Glutamatergic neuron (in vitro differentiated cells): Measurements from ENCODE around the gene PDE1C. TPM values are rescaled to one million over a fixed set of nuclear protein-coding genes. Genes with fewer than 3 reads are reported as not detected.

ENCODE experiments used
- DNase-seq: peaks from one replicate; pipeline ENCODE4 v3.0.0; 2022
- H3K27ac Mint-ChIP-seq: one replicate; pipeline ENCODE4 v1.8.0; 2020; ENCODE audit warnings: mild to moderate bottlenecking, mixed read lengths, inconsistent platforms; ENCODE audit not compliant: unreplicated experiment
- H3K27me3 Mint-ChIP-seq: one replicate; pipeline ENCODE4 v1.8.0; 2020; ENCODE audit warnings: mild to moderate bottlenecking, moderate library complexity, mixed read lengths, inconsistent platforms; ENCODE audit not compliant: unreplicated experiment
- H3K36me3 Mint-ChIP-seq: one replicate; pipeline ENCODE4 v1.8.0; 2020; ENCODE audit warnings: mild to moderate bottlenecking, mixed read lengths, inconsistent platforms; ENCODE audit not compliant: unreplicated experiment
- H3K4me1 Mint-ChIP-seq: one replicate; pipeline ENCODE4 v1.8.0; 2020; ENCODE audit warnings: mild to moderate bottlenecking, low read depth, mixed read lengths, inconsistent platforms; ENCODE audit not compliant: unreplicated experiment
- H3K4me3 Mint-ChIP-seq: one replicate; pipeline ENCODE4 v1.8.0; 2020; ENCODE audit warnings: mild to moderate bottlenecking, mixed read lengths, inconsistent platforms; ENCODE audit not compliant: unreplicated experiment
- H3K9me3 Mint-ChIP-seq: one replicate; pipeline ENCODE4 v1.8.0; 2020; ENCODE audit warnings: mild to moderate bottlenecking, moderate library complexity, mixed read lengths, inconsistent platforms; ENCODE audit not compliant: unreplicated experiment
- total RNA-seq: library from RNA; stranded (reverse); fragmentation: NEBNext Ultra II Directional; extraction: Animal tissue kit (Norgen Biotek cat#: 25700); gene quantifications from one replicate; pipeline ENCODE4 v1.2.1, GENCODE V29; 2021; ENCODE audit not compliant: unreplicated experiment
- TF ChIP-seq, protein P1 (sequence below): fragments of 200-600 bp; sonication (generic); IDR thresholded peaks from one replicate; pipeline ENCODE4 v1.5.0; 2021; ENCODE audit not compliant: partially characterized antibody, unreplicated experiment

PDE1C gene
- total RNA-seq, 1 donor from 2014 or later: 3.3 TPM

DNA sequence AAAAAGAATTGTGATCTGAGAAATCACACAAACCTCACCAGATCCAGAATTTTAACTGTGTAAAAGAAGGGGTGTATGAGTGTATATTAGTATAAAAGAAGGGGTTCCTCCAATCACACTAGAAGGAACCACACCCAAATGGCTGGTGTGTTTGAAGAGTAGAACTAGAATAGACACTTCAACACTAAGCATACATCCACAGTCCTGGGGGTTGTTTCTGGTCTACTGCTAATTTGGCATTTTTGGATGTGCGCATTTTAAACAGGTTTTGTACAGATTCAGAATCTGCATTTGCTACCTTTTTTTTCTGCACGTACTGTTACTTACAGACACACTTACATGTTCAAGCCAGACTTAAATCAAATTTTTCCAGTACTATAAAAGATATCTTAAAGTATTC, 64.6 kb downstream of the PDE1C start:
- no peaks in the 10 kb centered on the region for H3K27me3 Mint-ChIP-seq
- no peak for DNase-seq
- TF ChIP-seq, protein P1, sequence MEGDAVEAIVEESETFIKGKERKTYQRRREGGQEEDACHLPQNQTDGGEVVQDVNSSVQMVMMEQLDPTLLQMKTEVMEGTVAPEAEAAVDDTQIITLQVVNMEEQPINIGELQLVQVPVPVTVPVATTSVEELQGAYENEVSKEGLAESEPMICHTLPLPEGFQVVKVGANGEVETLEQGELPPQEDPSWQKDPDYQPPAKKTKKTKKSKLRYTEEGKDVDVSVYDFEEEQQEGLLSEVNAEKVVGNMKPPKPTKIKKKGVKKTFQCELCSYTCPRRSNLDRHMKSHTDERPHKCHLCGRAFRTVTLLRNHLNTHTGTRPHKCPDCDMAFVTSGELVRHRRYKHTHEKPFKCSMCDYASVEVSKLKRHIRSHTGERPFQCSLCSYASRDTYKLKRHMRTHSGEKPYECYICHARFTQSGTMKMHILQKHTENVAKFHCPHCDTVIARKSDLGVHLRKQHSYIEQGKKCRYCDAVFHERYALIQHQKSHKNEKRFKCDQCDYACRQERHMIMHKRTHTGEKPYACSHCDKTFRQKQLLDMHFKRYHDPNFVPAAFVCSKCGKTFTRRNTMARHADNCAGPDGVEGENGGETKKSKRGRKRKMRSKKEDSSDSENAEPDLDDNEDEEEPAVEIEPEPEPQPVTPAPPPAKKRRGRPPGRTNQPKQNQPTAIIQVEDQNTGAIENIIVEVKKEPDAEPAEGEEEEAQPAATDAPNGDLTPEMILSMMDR: no peak
- peaks cover 3% of the 10 kb centered on the region for H3K9me3 Mint-ChIP-seq
- H3K36me3 Mint-ChIP-seq: peaks cover 16% of the 10 kb centered on the region
- H3K27ac Mint-ChIP-seq: no peak overlapping the region
- no peak overlapping the region for H3K4me3 Mint-ChIP-seq
- no peaks in the 10 kb centered on the region for H3K4me1 Mint-ChIP-seq

- no peaks in the 10 kb centered on the region for H3K27me3 Mint-ChIP-seq
- H3K27ac Mint-ChIP-seq: no peak overlapping the region
- no peak overlapping the region for H3K4me3 Mint-ChIP-seq
- DNase-seq: no peak
- no peaks in the 10 kb centered on the region for H3K4me1 Mint-ChIP-seq
- peaks cover 16% of the 10 kb centered on the region for H3K36me3 Mint-ChIP-seq
- H3K9me3 Mint-ChIP-seq: peaks cover 3% of the 10 kb centered on the region
- TF ChIP-seq, protein P1: no peak
Observed at GRCh38 chr7:32001948-32002347, 68.3 kb downstream of the PDE1C start.

DNA sequence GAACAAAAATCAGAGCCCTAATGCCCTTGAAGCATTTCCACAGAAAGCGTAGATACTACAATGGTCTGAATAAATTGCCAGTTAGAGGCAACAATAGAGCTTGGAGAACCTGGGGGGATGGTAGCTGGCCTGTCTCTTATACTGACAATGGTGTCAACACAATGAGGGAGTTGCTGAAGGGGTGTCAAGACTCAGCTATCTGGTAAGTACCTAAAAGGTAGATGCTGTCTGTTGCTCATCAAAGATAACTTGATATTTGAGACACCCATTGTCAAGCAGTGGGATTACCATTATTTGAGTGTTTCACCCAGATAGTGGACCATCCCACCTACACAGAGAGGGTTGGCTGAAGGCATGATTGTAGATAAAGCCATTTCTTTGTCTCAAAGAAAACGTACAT, 72.8 kb downstream of the PDE1C start:
- H3K36me3 Mint-ChIP-seq: peaks cover 15% of the 10 kb centered on the region
- no peak overlapping the region for H3K4me3 Mint-ChIP-seq
- TF ChIP-seq, protein P1: no peak
- peaks cover 4% of the 10 kb centered on the region for H3K4me1 Mint-ChIP-seq
- no peak overlapping the region for H3K27ac Mint-ChIP-seq
- no peak for DNase-seq
- H3K9me3 Mint-ChIP-seq: peaks cover 3% of the 10 kb centered on the region
- no peaks in the 10 kb centered on the region for H3K27me3 Mint-ChIP-seq

GRCh38 chr7:31995134-31995533, 75.1 kb downstream of the PDE1C start:
- H3K9me3 Mint-ChIP-seq: no peaks in the 10 kb centered on the region
- TF ChIP-seq, protein P1: no peak
- H3K4me3 Mint-ChIP-seq: no peak overlapping the region
- DNase-seq: no peak
- H3K27me3 Mint-ChIP-seq: no peaks in the 10 kb centered on the region
- no peaks in the 10 kb centered on the region for H3K36me3 Mint-ChIP-seq
- no peak overlapping the region for H3K27ac Mint-ChIP-seq
- peaks cover 4% of the 10 kb centered on the region for H3K4me1 Mint-ChIP-seq

DNA sequence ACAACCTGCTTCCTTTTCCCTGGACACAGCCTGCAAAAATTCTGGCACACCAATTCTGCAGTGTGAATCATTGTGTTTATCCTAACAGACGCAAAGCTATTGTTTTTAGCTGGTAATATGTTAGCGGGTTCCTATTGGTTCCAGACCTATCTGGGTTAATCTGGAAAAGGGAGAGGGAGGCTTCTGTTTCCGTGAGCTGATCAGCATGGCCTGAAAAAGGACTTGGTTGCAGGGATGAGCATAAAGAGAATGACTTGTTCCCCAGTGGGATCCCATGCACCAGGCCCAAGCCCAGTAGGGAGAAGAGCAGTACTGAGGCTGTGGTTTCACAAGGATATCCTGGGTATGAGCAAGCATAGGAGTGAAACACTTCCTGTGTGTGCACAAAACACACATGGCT, 78.4 kb downstream of the PDE1C start:
- H3K9me3 Mint-ChIP-seq: no peaks in the 10 kb centered on the region
- H3K27ac Mint-ChIP-seq: no peak overlapping the region
- TF ChIP-seq, protein P1: no peak
- peaks cover 4% of the 10 kb centered on the region for H3K4me1 Mint-ChIP-seq
- no peaks in the 10 kb centered on the region for H3K36me3 Mint-ChIP-seq
- DNase-seq: no peak
- H3K4me3 Mint-ChIP-seq: no peak overlapping the region
- no peaks in the 10 kb centered on the region for H3K27me3 Mint-ChIP-seq
